HG03135 (cell line): ENCODE results near the gene MIER3.

Experiments used
- ATAC-seq: cut with Tn5 transposase; IDR thresholded peaks from one replicate; pipeline ENCODE4 v1.9.1; 2021; ENCODE audit warnings: mild to moderate bottlenecking, moderate library complexity; ENCODE audit not compliant: unreplicated experiment

The MIER3 gene

DNA sequence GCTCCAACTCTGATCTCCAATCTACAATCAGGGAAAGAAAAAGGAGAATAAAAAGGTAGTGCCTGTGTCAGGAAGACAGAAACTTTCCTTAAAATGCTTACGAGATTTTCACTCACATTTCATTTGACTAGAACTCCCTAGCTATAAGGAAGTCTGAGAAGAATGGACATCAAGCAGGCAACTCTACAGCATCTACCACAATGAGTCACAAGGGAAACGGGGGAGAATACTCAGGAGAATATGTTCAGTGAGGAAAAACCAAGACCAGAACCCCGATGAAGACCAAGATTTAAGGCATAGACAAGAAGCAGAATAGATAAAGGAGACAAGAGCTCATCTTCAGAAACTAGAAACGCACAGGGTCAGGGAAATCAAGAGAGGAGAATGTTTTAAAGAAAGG is 51.5 kb downstream of the MIER3 start:
- ATAC-seq: no peak

DNA sequence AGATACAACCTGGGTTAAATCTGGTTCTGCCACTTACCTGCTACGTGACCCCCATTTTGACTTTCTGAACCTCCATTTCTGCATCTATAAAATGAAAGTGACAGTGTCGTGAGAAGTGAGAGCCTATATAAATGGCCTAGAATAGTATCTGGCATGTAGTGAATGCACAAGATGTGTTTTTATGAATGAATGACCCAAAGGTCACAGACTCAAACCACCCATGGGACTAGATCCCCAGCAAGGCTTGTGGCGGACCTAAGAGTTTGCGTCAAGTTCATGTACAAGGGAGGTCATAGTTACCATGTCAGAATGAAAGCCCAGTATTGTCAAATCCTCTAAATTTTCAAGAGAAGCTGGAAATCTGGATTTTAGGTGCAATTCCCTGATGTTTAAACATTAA is 53.7 kb downstream of the MIER3 start:
- ATAC-seq: no peak

DNA sequence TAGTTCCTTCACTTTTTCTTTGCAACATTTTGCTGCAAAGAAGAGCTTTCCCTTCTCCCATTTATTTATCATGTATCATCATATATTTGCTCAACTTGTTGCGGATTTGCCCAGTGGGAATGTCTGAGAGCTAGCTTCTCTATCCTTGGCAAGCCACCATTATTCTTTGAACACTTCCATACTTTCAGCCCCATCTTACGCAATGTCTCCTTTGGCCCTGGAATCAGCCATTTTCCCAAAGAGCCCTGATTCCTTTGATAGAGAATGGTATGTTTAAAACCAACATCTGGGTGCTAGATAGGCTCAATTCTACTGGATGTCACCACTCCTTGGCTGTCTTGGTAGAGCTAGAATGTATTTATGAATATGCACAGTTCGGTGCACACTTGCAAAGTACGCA is 55.2 kb downstream of the MIER3 start:
- no peak for ATAC-seq

DNA sequence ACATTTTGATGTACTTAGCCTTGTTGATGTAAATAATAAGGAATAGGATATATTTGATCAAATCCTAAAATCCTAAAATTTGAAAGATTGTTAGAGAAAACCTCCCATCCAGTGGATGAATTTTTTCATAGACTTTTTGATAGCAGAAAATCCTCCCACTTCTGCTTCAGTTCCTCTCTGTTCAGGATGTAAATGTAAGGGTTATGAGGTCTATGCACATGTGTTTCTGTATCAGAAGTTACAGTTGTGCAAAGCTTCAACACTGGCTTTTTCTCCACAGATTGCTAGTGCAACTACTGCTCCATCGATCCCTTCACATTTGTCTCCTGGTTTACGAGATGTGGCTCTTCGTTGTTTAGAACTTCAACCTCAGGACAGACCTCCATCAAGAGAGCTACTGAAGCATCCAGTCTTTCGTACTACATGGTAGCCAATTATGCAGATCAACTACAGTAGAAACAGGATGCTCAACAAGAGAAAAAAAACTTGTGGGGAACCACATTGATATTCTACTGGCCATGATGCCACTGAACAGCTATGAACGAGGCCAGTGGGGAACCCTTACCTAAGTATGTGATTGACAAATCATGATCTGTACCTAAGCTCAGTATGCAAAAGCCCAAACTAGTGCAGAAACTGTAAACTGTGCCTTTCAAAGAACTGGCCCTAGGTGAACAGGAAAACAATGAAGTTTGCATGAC is 58.5 kb downstream of the MIER3 start:
- no peak for ATAC-seq

DNA sequence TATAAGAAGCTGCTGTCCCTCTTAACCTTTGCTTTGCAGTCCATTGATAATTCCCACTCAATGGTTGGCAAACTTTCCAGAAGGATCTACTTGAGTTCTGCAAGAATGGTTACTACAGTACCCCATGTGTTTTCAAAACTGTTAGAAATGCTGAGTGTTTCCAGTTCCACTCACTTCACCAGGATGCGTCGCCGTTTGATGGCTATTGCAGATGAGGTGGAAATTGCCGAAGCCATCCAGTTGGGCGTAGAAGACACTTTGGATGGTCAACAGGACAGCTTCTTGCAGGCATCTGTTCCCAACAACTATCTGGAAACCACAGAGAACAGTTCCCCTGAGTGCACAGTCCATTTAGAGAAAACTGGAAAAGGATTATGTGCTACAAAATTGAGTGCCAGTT is 70.4 kb downstream of the MIER3 start:
- no peak for ATAC-seq

DNA sequence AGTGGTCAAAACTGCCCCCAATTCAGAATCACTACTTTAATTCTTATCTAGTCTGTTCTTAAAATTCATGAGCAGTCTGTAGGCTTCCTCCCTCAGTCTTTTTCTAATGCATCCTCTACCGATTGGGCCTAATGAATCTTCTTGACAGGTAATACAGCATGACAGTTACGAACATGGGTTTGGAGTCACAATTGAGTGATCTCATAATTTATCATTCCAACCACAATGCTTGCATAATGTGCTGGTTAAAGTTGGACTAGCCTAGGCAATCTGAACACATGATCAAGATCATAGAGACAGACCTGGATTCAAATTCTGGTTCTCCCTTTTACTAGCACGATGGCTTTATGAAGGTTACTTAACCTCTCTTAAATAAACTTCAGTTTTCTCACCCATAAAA is 75.6 kb downstream of the MIER3 start:
- ATAC-seq: no peak

DNA sequence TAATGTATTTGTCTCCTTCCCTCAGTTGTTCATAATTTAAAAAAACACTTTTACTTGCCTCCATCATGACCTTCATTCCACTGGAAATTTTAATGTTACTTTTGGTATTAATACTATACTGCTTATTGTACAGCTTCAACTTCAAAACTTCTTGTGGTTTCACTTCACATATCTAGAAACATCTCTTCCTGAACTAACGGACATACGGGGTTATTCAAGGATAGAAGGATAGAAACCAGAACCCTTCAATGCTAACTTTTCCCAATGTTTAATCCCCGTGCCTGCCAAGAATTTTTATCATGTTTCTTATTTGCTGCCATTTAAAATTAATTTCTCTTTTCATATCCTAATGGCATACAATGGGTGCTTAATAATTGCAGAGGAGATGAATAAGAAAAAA is 78.9 kb downstream of the MIER3 start:
- no peak for ATAC-seq

DNA sequence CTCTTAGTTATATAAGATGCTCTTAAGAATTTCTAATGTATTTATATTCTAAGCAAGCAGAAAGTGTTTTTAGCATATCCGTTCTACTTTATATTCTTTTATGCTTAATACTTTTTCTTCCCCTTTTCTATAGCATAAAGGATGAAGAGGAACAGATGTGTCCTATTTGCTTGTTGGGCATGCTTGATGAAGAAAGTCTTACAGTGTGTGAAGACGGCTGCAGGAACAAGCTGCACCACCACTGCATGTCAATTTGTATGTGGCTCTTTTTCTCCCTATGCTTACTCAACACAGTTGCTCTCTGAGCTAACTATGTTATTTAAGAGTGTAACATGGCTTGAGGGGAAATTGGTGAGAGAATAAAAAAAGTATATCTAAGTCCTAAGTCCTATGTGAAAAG is 80.1 kb downstream of the MIER3 start:
- no peak for ATAC-seq
